Neural progenitor cell (in vitro differentiated cells): Measurements from ENCODE around the gene C3orf52. TPM values are rescaled to one million over a fixed set of nuclear protein-coding genes. Genes with fewer than 3 reads are reported as not detected.
"Not testable (repeated sequence)": the region's sequence is repeated elsewhere in the genome, so short reads cannot be mapped to it uniquely, and the experiment has no call there.

Source experiments
- DNase-seq: peaks from one replicate; pipeline ENCODE4 v3.0.0-alpha.2; 2016; ENCODE audit warnings: low spot score
- H2AFZ ChIP-seq: fragments of 200-600 bp; sonication (generic); replicated peaks from 2 replicates; pipeline ENCODE4 v1.6.1; 2016; ENCODE audit warnings: antibody characterized with exemption
- H3F3A ChIP-seq: fragments of 200-600 bp; sonication (generic); 2 replicates; pipeline ENCODE4 v1.6.1; 2016; ENCODE audit warnings: antibody characterized with exemption, low read depth
- H3K27ac ChIP-seq: fragments of 200-600 bp; sonication (generic); 2 replicates; pipeline ENCODE4 v1.5.1; 2016; ENCODE audit warnings: mild to moderate bottlenecking
- H3K27me3 ChIP-seq: fragments of 200-600 bp; sonication (generic); 2 replicates; pipeline ENCODE4 v1.6.1; 2016; ENCODE audit warnings: mild to moderate bottlenecking, moderate library complexity
- H3K36me3 ChIP-seq: fragments of 200-600 bp; sonication (generic); 2 replicates; pipeline ENCODE4 v1.5.1; 2016
- H3K4me1 ChIP-seq: fragments of 200-600 bp; sonication (generic); 2 replicates; pipeline ENCODE4 v1.6.1; 2016; ENCODE audit warnings: mixed run types
- H3K4me2 ChIP-seq: fragments of 200-600 bp; sonication (generic); 2 replicates; pipeline ENCODE4 v1.6.1; 2016
- H3K4me3 ChIP-seq: fragments of 200-600 bp; sonication (generic); 2 replicates; pipeline ENCODE4 v1.5.1; 2016
- H3K79me2 ChIP-seq: fragments of 200-600 bp; sonication (generic); 2 replicates; pipeline ENCODE4 v1.6.1; 2016; ENCODE audit warnings: low read depth
- H3K9ac ChIP-seq: fragments of 200-600 bp; sonication (generic); 2 replicates; pipeline ENCODE4 v1.6.1; 2016
- H3K9me3 ChIP-seq: fragments of 200-600 bp; sonication (generic); 2 replicates; pipeline ENCODE4 v1.5.1; 2016; ENCODE audit warnings: low read depth
- H4K20me1 ChIP-seq: fragments of 200-600 bp; sonication (generic); 2 replicates; pipeline ENCODE4 v1.6.1; 2016; ENCODE audit warnings: low read depth
- H3K27ac Mint-ChIP-seq: 3 replicates; pipeline ENCODE4 v1.8.0; 2021; ENCODE audit warnings: mixed read lengths
- H3K27me3 Mint-ChIP-seq: 2 replicates; pipeline ENCODE4 v1.8.0; 2022; ENCODE audit warnings: low read depth, mild to moderate bottlenecking, inconsistent platforms, moderate library complexity, mixed read lengths; ENCODE audit not compliant: insufficient read depth
- H3K36me3 Mint-ChIP-seq: 3 replicates; pipeline ENCODE4 v1.8.0; 2021; ENCODE audit warnings: mixed read lengths
- H3K4me1 Mint-ChIP-seq: 3 replicates; pipeline ENCODE4 v1.8.0; 2021; ENCODE audit warnings: mixed read lengths
- H3K4me3 Mint-ChIP-seq: 3 replicates; pipeline ENCODE4 v1.8.0; 2021; ENCODE audit warnings: mild to moderate bottlenecking, moderate library complexity, mixed read lengths
- H3K9me3 Mint-ChIP-seq: 3 replicates; pipeline ENCODE4 v1.8.0; 2020; ENCODE audit warnings: mixed read lengths
- EZH2 ChIP-seq: fragments of 200-600 bp; sonication (generic); IDR thresholded peaks from 2 replicates; pipeline ENCODE4 v1.6.1; 2017; ENCODE audit warnings: antibody characterized with exemption, mild to moderate bottlenecking, moderate library complexity
- EZH2phosphoT487 ChIP-seq: fragments of 200-600 bp; sonication (generic); IDR thresholded peaks from 2 replicates; pipeline ENCODE4 v1.6.1; 2017; ENCODE audit warnings: antibody characterized with exemption
- total RNA-seq: library from RNA; depleted of rRNA; stranded (reverse); fragments of >200 nt; gene quantifications from 2 replicates; pipeline ENCODE4 v1.2.3, GENCODE V29; 2015; ENCODE audit warnings: low replicate concordance
- TF ChIP-seq, protein P1 (sequence below): fragments of 200-600 bp; sonication (generic); IDR thresholded peaks from 2 replicates; pipeline ENCODE4 v1.5.1; 2017; ENCODE audit warnings: antibody characterized with exemption, mild to moderate bottlenecking

Gene C3orf52
- total RNA-seq, 1 donor from 2014 or later = 4.9 TPM

DNA sequence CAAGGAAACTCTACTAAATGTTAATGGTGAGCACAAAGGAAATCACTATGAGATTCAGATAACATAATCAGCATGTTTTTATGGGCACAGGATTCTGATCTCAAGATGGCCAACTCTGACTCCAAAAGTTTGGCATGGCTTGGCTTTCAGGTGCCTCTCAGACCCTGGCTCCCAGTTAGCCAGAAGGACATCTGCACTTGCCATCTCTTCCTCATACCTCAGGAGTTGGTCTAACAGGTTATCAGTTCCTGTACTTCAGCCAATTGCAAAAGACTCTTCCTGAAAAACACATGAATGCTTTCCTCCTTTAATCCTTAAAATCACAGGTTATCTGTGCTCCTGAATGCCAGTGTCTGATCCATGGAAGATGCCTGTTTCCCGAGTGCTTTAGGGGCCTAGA is 26.7 kb upstream of the C3orf52 start:
- no peak for DNase-seq
- Histone ChIP-seq H3K27me3 (no peaks in the 10 kb centered on the region), H3K9me3 (no peaks in the 10 kb centered on the region), H2AFZ (no peak overlapping the region), H3K4me2 (no peak overlapping the region), H3K27ac (no peak overlapping the region), H4K20me1 (no peaks in the 10 kb centered on the region), H3K4me1 (peaks cover 8% of the 10 kb centered on the region), H3K9ac (no peak overlapping the region), H3F3A (peaks cover 9% of the 10 kb centered on the region), H3K4me3 (no peak overlapping the region), H3K36me3 (no peaks in the 10 kb centered on the region), H3K79me2 (no peaks in the 10 kb centered on the region)
- Mint-ChIP-seq H3K4me3 (no peak overlapping the region), H3K27ac (no peak overlapping the region), H3K9me3 (no peaks in the 10 kb centered on the region), H3K36me3 (no peaks in the 10 kb centered on the region), H3K4me1 (peaks cover 4% of the 10 kb centered on the region), H3K27me3 (no peaks in the 10 kb centered on the region)
- TF ChIP-seq, protein P1, sequence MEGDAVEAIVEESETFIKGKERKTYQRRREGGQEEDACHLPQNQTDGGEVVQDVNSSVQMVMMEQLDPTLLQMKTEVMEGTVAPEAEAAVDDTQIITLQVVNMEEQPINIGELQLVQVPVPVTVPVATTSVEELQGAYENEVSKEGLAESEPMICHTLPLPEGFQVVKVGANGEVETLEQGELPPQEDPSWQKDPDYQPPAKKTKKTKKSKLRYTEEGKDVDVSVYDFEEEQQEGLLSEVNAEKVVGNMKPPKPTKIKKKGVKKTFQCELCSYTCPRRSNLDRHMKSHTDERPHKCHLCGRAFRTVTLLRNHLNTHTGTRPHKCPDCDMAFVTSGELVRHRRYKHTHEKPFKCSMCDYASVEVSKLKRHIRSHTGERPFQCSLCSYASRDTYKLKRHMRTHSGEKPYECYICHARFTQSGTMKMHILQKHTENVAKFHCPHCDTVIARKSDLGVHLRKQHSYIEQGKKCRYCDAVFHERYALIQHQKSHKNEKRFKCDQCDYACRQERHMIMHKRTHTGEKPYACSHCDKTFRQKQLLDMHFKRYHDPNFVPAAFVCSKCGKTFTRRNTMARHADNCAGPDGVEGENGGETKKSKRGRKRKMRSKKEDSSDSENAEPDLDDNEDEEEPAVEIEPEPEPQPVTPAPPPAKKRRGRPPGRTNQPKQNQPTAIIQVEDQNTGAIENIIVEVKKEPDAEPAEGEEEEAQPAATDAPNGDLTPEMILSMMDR = no peak
- TF ChIP-seq EZH2phosphoT487 (no peak), EZH2 (no peak)

DNA sequence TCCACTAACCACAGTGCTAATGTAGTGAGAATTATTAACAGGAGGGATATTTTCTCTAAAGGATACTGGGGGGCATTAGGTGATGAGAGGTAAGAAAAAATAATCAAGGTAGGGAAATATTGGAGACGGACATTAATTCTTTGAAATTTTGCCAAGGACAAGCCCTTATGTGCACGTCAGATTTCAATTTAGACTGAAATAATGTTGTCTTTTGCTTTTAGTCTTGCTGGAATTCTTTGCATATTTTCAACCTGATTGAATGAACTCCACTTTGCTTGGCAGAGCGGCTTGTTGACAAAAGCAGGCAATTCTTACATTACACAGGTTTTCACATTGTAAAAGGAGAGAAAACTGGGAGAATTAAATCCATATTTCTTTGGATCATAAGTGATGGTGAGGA is 25.0 kb upstream of the C3orf52 start:
- Mint-ChIP-seq H3K4me3 (no peak overlapping the region), H3K4me1 (peaks cover 4% of the 10 kb centered on the region), H3K27ac (no peak overlapping the region), H3K27me3 (no peaks in the 10 kb centered on the region), H3K36me3 (no peaks in the 10 kb centered on the region), H3K9me3 (no peaks in the 10 kb centered on the region)
- no peak for TF ChIP-seq EZH2
- TF ChIP-seq EZH2phosphoT487 = no peak
- TF ChIP-seq, protein P1 = no peak
- no peak overlapping the region for H2AFZ ChIP-seq
- H3K9ac ChIP-seq = no peak overlapping the region
- peaks cover 9% of the 10 kb centered on the region for H3F3A ChIP-seq
- no peaks in the 10 kb centered on the region for H3K9me3 ChIP-seq
- no peak for DNase-seq
- no peaks in the 10 kb centered on the region for H4K20me1 ChIP-seq
- H3K4me3 ChIP-seq = no peak overlapping the region
- no peaks in the 10 kb centered on the region for H3K27me3 ChIP-seq
- no peaks in the 10 kb centered on the region for H3K36me3 ChIP-seq
- H3K79me2 ChIP-seq = no peaks in the 10 kb centered on the region
- H3K4me2 ChIP-seq = no peak overlapping the region
- H3K27ac ChIP-seq = no peak overlapping the region
- H3K4me1 ChIP-seq = peaks cover 8% of the 10 kb centered on the region

GRCh38 chr3:112072387-112073060 is 13.7 kb upstream of the C3orf52 start:
- not testable (repeated sequence) for H3K9ac ChIP-seq, H3K4me3 Mint-ChIP-seq, H3K9me3 ChIP-seq, H3K4me3 ChIP-seq, H3K4me2 ChIP-seq, H3K4me1 Mint-ChIP-seq, H3K27ac ChIP-seq, H3K9me3 Mint-ChIP-seq, H3K36me3 ChIP-seq, H3K36me3 Mint-ChIP-seq, H3K79me2 ChIP-seq, H2AFZ ChIP-seq, H4K20me1 ChIP-seq, H3F3A ChIP-seq, H3K27ac Mint-ChIP-seq, H3K27me3 Mint-ChIP-seq, H3K27me3 ChIP-seq, H3K4me1 ChIP-seq, DNase-seq

GRCh38 chr3:112074006-112074405 is 12.2 kb upstream of the C3orf52 start:
- no peaks in the 10 kb centered on the region for H3K36me3 Mint-ChIP-seq
- H3K4me1 Mint-ChIP-seq = peaks cover 10% of the 10 kb centered on the region
- Histone ChIP-seq H3K4me2 (no peak overlapping the region), H3K9me3 (no peaks in the 10 kb centered on the region), H4K20me1 (no peaks in the 10 kb centered on the region), H2AFZ (no peak overlapping the region), H3K9ac (no peak overlapping the region), H3F3A (no peaks in the 10 kb centered on the region), H3K36me3 (no peaks in the 10 kb centered on the region), H3K4me3 (no peak overlapping the region), H3K4me1 (no peaks in the 10 kb centered on the region), H3K27me3 (no peaks in the 10 kb centered on the region), H3K27ac (no peak overlapping the region), H3K79me2 (no peaks in the 10 kb centered on the region)
- TF ChIP-seq EZH2phosphoT487 (no peak), EZH2 (no peak)
- TF ChIP-seq, protein P1 = no peak
- H3K27ac Mint-ChIP-seq = no peak overlapping the region
- no peak for DNase-seq
- no peak overlapping the region for H3K4me3 Mint-ChIP-seq
- peaks cover 2% of the 10 kb centered on the region for H3K9me3 Mint-ChIP-seq
- H3K27me3 Mint-ChIP-seq = peaks cover 2% of the 10 kb centered on the region
